GM18502 (cell line): Measurements from ENCODE around the gene THRAP3.
"Not testable (repeated sequence)": the region's sequence is repeated elsewhere in the genome, so short reads cannot be mapped to it uniquely, and the experiment has no call there.

Experiments used
- ATAC-seq: cut with Tn5 transposase; IDR thresholded peaks from one replicate; pipeline ENCODE4 v1.9.1; 2021; ENCODE audit warnings: mild to moderate bottlenecking; ENCODE audit not compliant: unreplicated experiment, poor library complexity

THRAP3 gene

DNA sequence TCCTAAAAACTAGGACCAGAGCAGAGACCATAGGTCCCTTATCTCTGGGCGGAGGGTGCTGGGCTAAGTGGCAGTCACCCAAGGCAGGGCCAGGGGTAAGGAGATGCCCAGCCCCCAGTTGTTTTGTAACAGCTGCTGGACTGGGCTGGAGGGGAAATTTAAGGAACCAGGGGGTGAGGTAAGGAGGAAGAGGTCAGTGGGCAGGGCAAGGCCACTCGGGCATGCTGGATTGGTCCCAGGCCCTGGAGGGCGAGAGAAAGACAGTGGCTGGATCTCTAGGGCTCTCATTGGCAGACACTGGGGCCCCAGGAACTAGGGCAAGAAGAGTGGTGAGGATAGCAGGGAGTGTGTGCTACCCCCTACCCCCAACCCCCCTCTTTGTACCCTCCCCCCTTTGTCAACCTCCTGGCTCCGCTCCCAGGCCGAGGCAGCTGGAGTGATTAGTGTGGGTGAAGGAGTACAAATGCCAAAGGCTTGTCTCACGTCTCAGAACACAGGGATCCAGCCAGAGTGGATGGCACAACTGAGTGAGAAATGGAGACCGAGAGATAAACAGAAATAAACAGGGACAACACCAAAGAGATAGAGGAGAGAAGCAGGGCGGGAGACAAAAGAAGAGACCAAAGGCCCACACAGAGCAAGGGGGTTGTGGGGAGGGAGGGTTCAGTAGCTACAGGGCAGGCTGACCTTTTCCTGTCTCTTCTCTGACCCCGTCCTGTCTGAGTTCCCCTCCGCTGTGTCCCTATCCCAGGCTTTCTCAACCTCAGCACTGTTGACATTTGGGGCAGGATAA lies 20.5 kb upstream of the THRAP3 start:
- ATAC-seq: no peak

DNA sequence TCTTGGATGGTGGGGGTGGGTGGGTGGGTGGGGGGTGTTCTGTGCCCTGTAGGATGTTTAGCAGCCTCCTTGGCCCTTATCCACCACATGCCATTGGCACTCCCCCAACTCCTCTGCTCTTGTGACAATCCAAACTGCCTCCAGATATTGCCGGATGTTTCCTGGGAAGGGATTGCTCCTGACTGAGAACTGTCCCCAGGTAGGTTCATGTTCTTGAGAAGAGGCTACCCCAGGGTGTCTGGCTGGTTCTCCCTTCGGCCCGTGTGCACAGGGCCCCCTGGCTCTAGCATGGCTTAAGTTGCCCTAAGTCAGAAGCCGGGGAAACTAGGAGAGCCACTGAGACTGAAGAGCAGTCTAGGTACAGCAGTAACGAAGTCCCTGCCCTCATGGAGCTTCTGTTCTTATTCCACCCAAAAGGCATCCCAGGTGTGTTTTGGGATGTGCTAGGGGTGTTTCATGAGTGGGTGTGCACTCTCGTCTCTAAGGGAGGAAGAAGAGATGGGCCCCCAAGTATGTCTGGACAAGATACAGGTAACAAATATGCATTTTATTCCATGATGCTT lies 19.8 kb upstream of the THRAP3 start:
- ATAC-seq: no peak

DNA sequence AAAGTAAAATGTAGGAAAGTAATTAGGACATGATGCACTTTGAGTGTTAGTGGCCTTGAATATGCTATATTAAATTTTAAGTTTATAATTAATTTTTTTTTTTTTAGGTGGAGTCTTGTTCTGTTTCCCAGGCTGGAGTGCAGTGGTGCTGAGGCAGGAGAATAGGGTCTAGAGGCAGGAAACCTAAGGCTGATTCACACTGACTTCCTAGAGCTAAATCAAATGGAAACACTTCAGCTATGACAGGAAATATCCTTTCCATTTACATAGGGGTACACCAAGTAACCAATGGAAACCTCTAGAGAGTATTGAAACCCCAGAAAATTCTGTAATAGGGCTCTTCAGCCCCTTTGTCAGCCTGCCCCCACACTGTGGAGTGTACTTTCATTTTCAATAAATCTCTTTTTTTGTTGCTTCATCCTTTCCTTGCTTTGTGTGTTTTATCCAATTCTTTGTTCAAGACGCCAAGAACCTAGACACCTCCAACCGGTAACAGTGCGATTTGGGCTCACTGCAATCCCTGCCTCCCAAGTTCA lies 17.9 kb upstream of the THRAP3 start:
- no peak for ATAC-seq

DNA sequence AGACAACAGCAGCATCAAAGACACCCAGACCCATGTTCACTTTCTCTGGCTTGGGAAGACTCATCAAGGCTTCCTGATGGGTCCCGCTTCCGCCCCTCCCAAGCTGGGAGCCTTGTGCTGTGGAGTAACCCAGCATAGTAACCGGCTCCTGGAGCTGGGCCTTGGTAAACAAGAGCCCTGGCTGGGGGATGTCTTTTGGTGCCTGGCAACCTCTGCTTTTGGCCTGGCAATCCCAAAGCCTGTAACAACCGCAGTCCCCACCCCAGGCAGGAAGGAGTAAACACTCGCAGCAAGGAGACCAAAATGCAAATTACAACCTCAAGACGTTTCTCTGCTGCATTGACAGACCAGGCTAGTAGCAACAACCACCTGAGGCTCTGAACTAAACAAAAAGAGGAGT lies 16.9 kb upstream of the THRAP3 start:
- no peak for ATAC-seq

DNA sequence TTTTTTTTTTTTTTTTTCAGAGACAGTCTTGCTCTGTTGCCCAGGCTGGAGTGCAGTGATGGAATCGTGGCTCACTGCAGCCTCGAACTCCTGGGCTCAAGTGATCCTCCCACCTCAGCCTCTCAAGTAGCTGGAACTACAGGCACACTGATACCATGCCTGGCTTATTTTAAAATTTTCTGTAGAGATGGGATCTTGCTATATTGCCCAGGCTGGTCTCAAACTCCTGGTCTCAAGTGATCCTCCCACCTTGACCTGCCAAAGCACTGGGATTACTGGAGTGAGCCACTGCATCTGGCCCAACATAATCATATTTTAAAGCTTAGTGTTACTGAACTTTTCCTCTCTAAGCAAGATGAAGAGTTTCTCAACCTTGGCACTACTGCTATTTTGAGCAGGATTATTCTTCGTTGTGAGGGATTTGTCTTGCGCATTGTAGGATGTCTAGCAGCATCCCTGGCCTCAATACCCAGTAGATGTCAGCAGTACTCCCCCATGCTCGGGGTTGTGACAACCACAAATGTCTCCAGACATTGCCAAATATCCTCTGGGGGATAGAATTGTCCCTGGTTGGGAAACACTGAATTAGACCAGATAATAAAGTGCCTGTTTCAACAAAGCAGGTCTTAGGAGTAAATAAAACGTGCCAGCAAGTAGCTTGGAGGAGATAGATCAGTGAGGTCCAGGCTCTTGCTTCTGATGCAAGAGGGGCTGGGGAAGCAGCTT lies 15.1 kb upstream of the THRAP3 start:
- no peak for ATAC-seq

DNA sequence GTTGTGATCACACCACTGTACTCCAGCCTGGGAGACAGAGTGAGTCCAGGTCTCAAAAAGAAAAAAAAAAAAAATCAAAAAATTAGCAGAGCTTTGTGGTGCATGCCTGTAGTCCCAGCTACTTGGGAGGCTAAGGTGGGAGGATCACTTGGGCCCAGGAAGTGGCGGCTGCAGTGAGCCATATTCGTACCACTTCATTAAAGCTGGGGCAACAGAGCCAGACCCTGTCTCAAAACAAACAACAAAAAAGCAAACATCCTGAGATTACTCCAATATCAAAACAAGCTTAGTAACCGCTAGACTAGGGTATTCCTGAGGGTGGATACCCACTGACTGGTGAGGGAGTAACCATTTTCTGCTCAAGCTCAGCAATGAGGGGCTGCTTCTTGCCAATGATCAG lies 12.9 kb upstream of the THRAP3 start:
- no peak for ATAC-seq

DNA sequence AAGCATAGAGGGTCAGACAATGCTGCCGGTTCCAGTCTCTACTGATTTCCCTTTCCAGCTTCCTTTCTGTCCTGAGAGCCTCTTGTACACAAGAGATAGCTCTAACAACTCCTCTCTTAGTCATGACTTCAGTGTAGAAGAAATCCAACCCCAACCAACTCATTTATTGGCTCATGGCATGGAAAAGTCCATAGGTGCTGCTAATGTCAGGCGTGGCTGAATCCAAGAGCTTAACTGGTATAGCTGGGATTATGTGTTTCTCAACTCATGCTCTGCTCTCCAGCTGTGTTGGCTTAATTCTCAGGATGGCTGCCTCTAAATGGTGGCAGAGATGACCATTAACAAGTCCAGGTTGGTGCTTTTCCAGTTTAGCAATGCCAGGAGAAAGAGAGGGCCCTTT lies 12.4 kb upstream of the THRAP3 start:
- ATAC-seq: no peak

DNA sequence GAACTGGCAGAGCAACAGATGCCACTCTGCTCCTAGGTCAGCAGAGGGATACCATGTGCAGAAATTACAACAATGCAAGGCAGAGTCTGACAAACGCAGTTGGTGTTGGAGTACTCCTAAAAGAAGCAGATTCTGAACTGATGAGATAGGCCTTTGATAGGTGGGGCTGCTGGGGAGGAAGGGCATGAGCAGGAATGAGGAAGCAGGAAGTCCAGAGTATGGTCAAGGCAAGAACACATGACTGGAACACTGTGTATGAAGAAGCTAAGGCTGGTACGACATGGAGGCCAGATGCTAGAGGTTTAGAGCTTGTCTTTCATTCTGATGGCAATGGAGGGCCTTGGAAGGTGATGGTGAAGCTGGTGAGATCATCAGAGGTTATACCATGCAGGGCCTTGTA lies 11.5 kb upstream of the THRAP3 start:
- no peak for ATAC-seq

DNA sequence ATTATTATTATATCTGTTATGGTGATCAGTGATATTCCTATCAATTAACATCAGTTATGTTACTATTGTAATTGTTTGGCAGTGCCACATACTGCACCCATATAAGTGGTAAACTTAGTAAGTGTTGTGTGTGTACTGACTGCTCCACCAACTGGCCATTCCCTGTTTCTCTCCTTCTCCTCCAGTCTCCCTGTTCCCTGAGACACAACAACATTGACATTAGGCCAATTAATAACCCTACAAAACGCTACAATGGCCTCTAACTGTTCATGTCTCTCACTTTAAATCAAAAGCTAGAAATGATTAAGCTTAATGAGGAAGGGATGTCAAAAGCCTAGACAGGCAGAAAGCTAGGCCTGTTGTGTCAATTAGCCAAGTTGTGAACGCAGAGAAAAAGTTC lies 6.6 kb upstream of the THRAP3 start:
- ATAC-seq: no peak

DNA sequence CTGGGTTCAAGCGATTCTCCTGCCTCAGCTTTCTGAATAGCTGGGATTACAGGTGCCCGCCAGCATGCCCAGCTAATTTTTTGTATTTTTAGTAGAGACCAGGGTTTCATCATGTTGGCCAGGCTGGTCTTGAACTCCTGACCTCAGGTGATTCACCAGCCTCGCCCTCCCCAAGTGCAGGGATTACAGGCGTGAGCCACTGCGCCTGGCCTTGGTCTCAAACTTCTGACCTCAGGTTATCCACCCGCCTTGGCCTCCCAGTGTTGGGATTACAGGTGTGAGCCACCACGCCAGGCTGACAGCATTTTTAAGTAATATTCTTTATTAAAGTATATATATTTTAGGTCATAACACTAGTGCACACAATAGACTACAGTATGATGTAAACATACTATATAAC lies 2.3 kb upstream of the THRAP3 start:
- not testable (repeated sequence) for ATAC-seq

DNA sequence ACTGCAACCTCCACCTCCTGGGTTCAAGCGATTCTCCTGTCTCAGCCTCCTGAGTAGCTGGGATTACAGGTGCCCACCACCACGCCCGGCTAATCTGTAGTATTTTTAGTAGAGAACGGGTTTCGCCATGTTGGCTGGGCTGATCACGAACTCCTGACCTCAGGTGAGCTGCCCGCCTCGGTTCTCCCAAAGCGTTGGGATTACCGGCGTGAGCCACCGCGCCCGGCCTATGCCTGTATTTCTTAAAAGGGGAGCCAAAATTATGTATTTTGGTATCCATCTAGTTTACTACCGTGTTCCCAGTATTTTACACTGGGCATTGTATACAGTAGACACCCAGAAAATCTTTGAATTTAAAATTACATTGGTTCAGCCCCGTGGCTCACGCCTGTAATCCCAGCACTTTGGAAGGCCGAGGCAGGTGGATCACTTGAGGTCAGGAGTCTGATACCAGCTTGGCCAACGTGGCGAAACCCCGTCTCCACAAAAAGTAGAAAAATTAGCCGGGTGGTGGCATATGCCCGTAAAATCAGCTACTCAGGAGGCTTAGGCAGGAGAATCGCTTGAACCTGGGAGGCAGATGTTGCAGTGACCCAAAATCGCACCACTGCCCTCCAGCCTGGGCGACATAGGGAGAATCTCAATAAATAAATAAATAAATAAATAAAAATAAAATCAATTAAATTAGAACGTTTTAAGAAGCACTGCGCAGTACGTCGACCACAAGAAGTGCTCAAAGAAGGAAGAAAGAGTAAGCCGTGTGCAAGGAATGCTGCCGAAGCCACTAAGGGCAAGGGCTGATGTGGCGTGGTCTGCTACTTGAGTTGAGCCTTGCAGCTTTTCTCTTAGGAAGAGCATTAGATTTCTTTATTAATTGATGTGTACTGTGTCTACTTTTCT lies 1.5 kb upstream of the THRAP3 start:
- ATAC-seq: no peak

DNA sequence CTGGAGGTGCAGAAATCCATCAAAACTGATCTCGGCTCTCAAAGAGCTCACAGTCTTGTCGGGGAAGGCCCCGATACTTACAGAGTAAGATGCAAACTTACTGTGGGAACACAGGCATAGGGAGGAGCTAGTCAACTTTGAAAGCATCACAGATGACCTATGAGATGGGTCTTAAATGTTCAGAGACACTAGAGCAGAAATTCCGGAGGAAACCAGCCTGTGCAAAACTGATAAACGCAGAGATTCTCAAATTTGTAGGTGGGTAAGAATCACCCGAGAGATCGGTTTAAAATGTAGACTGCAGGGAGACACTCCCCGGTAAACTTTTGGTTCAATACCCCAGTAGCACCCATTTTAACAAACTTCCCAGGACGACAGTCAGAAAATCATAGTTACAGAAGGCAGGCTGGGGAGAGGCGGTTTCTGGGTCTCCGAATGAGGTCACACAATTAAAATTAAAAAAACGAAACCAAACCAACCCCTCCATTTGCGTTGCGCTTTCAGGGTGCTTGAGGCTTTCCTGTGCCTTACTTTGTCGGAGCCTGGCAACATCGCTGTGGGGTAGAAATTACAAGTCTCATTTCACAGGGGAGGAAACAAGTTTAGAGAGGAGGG lies 755 bp upstream of the THRAP3 start:
- ATAC-seq: peak; percentile 28

DNA sequence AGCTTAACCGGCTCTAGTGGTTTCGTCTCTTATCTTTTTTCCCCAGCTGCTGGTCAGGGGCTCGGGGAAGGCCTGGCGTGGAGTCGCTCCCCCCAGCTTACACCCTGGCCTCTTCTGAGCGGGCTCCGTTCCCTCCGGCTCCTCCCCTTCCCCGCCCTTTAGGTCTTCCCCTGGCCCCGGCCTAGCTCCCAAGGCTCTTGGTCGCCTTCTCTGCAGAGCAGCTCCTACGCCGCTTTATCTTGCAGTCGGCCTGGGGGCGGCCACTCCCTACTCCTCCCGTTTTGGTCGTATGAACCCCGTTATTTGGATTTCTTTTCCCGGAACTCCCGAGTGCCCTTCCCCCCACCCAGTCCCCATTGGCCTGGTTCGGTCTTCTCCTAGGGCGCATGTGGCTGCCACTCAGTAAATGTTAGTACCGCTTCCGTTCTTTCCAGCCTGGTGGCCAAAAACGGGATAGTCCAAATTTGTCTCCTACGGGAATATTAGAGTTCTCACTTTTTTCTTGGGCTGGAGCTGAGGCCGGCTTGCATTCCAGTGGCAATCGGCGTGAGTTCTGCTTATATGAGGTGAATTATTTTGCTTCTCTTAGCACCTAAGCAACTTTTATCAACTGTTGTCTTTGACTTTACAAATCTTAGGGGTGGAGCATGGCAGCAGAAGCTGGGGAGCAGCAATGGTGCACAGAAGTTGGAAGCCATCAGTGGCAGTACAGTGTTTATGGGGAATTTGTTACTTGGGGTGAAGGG lies 467 bp downstream of the THRAP3 start:
- peak; percentile 53 for ATAC-seq

DNA sequence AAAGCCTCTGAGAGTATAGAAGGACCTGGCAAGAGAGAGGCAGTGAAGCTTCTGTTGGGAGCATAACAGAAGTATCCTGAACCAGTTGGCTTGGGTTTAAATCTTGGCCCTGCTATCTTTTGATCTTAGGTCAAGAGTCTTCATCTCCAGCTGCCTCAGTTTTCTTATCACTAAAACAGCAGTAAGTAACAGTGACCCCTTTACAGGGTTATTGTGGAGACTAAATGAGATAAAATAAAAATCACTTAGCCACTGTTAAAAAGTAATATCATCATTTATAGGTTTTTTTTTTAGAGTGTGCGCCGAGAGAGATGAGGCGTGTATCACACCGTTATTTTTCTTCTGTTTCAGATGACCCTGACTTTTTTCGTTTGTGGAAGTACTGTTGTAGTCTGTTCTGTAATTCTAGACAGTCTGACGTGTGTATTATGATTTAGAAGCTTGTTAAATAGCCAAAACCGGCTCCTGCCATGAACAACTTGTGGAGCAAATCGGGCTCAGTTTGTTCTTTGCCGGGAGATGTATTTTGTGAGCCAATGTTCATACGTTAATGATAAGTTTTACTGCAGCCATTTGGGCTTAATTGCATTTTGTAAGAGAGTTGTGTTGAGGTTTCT lies 1.1 kb downstream of the THRAP3 start:
- no peak for ATAC-seq

DNA sequence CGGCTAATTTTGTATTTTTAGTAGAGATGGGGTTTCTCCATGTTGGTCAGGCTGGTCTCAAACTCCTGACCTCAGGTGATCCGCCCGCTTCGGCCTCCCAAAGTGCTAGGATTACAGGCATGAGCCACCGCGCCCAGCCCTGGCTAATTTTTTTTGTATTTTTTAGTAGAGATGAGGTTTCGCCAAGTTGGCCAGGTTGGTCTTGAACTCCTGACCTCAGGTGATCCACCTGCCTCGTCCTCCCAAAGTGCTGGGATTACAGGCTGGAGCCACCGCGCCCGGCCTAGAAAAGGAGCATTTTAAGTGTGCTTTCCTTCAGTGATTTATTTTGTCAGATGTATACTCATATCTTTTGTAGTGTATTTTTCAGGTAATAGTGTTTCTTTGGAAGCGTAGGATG lies 6.0 kb downstream of the THRAP3 start:
- ATAC-seq: not testable (repeated sequence)

DNA sequence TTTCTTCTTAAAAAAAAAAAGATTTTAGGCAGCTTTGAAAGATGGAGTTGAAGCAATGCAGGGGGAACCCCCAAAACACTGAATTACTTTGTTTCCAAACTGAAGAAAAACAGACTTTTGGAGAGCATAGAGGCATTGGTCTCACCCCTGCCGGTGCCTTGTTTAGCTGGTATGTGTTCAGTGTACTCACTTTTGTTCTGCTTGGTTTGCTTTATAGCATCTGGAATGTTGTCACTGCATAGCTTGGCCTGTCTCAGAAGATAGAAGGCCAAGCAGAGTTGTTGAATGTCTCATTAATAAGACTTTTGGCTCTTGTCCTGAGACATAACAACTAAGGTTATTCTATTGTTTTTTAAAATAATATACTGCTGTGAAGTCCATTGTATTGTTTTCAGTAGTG lies 6.9 kb downstream of the THRAP3 start:
- no peak for ATAC-seq

DNA sequence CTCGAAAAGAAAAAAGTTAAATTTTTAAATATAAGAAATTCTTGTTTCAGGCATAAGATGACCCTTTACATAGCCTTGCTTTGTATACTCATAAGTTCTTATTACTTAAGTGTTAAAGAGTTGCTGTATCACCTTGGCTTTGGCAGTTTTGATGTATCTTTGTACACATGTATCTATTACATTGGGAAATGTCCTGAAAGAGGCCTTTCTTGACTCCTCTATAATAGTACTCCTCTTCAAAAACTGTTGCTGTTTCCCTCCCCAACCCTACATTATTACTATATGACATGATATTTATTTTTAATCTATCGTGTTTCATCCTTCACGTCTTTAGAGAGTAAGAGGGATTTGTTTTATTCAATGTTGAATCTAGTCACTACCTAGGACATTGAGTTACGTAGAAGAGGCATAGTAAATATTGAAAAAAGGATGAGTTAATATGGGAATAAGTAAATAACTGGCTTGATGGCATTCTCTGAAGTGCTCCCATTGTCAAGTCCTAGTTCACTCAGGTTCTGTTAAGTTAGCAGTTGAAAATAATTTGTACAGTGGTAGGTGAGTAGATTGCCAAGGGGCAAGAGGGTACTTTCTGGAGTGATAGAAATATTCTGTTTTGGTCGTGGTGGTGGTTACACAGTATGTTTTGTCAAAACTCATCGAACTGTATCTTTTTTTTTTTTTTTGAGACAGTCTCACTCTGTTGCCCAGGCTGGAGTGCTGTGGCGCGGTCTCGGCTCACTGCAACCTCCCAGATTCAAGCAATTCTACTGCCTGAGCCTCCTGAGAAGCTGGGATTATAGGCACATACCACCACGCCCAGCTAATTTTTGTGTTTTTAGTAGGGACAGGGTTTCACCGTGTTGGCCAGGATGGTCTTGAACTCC lies 8.2 kb downstream of the THRAP3 start:
- no peak for ATAC-seq

DNA sequence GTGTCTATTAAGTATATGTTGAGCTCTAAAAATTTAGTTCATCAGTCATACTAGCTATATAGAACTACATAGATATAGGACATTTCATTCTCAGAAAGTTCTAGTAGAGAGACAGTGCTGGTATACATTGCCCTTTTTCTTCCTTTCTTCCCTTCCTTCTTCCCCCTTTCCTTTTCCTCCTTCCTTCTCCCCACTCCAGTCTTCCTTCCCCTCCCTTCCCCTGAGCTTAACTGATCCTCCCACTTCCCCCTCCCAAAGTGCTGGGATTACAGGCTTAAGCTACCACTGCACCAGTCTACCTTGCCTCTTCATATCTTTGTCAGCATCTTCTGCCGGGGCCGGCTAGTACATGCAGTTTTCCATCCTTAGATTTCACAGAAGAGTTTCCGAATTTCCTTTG lies 12.1 kb downstream of the THRAP3 start:
- no peak for ATAC-seq
